ENCODE data around the gene CLDN34. TPM values are rescaled to one million over a fixed set of nuclear protein-coding genes. Genes with fewer than 3 reads are reported as not detected.

Gene CLDN34, protein sequence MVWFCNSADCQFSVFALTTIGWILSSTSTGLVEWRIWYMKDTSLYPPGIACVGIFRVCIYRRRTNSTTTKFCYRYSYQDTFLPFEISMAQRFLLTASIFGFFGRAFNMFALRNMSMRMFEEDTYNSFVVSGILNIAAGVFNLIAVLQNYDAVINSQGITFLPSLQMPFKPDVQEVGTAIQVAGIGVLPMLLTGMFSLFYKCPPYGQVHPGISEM
- not detected for total RNA-seq
- not detected for polyA plus RNA-seq (ENCODE audit: insufficient read depth in 1 of 8, insufficient read length in 8 of 8, low replicate concordance in 1 of 8)
- long read RNA-seq, donor 1, result 0 reads
- long read RNA-seq, donor 2, result 0 reads
- long read RNA-seq, donor 3, result 0 reads
- long read RNA-seq, donor 4, result 0 reads
- long read RNA-seq, donor 5, result 0 reads
- long read RNA-seq, donor 6, result 0 reads
- long read RNA-seq, donor 7, result 0 reads
- long read RNA-seq, donor 8, result 0 reads
- long read RNA-seq, donor 9, result 0 reads
- long read RNA-seq, donor 10, result 0 reads
- long read RNA-seq, donor 11, result 0 reads

DNA sequence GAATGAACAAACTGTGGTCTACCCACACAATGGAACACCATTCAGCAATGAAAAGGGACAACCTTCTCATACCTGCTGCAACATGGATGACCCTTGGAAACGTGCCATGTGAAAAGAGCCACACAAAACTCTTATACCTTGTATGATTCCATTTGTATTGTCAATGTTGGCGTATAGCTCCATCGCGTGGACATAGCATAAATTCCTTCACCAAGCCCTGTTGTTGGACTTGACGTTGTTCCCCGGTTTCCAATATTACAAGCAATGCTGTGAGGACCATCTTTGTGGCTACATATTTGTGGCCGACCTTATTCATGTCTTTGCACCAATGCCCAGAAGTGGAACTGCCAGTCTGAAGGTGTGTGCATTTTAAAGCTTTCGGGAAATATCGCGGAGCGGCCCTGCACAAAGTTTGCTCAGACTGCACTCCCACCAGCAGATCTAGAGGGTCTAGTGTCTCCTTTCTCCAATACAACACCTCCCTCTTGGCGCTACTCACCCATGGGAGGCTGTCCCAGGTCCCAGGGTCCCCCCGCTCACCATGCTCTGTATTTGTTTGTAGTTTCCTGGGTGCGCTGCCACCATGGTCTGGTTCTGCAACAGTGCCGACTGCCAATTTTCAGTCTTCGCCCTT, at the start of gene CLDN34:
CLDN34 (plus strand) TSS at position 584 of the 634 bp plus-strand sequence; CDS start at position 584, 0 bp downstream.
- Histone ChIP-seq H3K4me3 (ENCODE audit: low read length) (no peak within 1 kb of the TSS), H3K36me3 (ENCODE audit: control insufficient read depth, insufficient read depth, low read length) (no peaks in the 10 kb centered on the region), H3K4me1 (ENCODE audit: control insufficient read depth, insufficient read depth, low read length) (no peaks in the 10 kb centered on the region), H3K27ac (ENCODE audit: low read length) (no peak within 1 kb of the TSS), H3K9me3 (replicated peaks; ENCODE audit: control insufficient read depth, low read depth, low read length) (no peaks in the 10 kb centered on the region), H3K27me3 (ENCODE audit: control insufficient read depth, insufficient read depth, low read length) (peaks cover 4% of the 10 kb centered on the region)
- DNase-seq, result no peak
- 89% methylated on average over 7 of the region's 16 CpGs for WGBS (ENCODE audit: insufficient coverage)

DNA sequence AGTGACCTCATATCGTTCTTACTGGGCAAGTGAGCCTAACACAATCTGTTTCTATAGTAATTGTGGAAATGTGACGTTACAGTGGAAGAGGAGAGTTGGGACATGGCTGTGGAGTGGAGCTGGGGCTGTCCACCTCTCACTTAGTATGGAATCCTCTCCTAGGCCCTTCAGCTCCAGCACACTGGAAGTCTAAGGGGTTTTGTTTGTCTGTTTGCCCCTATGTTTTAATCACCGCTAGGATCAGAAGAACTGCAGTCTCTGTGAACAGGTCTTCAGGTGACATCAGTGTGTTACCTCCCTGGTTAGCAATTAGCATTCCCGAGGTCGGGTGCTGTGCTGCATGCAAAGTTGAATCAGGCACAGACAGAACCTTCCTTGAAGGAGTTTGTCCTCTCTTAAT, 49.3 kb upstream of the CLDN34 start:
- no peaks in the 10 kb centered on the region for H3K4me1 ChIP-seq (ENCODE audit: control insufficient read depth, insufficient read depth, low read length)
- peaks cover 21% of the 10 kb centered on the region for H3K27me3 ChIP-seq (ENCODE audit: control insufficient read depth, insufficient read depth, low read length)
- WGBS (ENCODE audit: insufficient coverage), result no CpG with 5 or more reads among the region's 5 CpGs
- no peaks in the 10 kb centered on the region for H3K9me3 ChIP-seq (replicated peaks; ENCODE audit: control insufficient read depth, low read depth, low read length)
- no peaks in the 10 kb centered on the region for H3K36me3 ChIP-seq (ENCODE audit: control insufficient read depth, insufficient read depth, low read length)
- H3K27ac ChIP-seq (ENCODE audit: low read length), result no peak overlapping the region
- H3K4me3 ChIP-seq (ENCODE audit: low read length), result no peak overlapping the region
- no peak for DNase-seq

DNA sequence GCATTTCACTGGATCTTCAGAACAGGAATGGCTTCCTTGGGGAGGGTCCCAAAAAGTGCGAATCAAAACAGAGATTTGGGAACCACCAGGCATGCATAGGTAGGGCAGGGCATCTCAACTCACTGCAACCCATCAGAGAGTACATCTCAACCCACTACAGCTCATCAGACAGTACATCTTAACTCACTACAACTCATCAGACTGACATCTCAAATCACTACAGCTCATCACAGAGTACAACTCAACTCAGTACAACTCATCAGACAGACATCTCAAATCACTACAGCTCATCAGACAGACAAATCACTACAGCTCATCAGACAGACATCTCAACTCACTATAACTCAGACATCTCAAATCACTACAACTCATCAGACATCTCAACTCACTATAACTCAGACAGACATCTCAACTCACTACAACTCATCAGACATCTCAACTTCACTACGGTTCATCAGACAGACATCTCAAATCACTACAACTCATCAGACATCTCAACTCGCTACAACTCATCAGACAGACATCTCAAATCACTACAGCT, 47.5 kb upstream of the CLDN34 start:
- 82% methylated on average over 3 of the region's 3 CpGs for WGBS (ENCODE audit: insufficient coverage)
- no peak for DNase-seq

DNA sequence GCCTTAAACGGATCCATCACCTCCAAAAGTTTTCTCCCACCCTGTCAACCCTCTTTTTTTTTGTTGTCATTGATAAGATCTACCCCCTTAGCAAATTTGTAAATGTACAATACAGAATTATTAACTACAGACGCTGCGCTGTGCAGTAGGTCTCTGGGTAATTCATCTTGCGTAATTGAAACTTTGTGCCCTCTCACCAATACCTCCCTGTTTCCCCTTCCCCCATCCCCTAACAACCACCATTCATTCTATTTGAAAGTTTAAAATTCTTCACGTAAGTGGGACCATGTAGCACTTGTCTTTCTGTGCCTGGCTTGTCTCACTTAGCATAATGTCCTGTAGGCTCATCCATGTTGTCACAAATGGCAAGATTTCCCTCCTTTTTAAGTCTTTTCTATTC, 45.8 kb upstream of the CLDN34 start:
- H3K4me1 ChIP-seq (ENCODE audit: control insufficient read depth, insufficient read depth, low read length), result no peaks in the 10 kb centered on the region
- WGBS (ENCODE audit: insufficient coverage), result 94% methylated on average over 4 of the region's 5 CpGs

More for the DNA sequence above, 47.5 kb upstream of the CLDN34 start:
- Histone ChIP-seq H3K27me3 (ENCODE audit: control insufficient read depth, insufficient read depth, low read length) (peaks cover 19% of the 10 kb centered on the region), H3K9me3 (replicated peaks; ENCODE audit: control insufficient read depth, low read depth, low read length) (no peaks in the 10 kb centered on the region), H3K36me3 (ENCODE audit: control insufficient read depth, insufficient read depth, low read length) (no peaks in the 10 kb centered on the region), H3K27ac (ENCODE audit: low read length) (no peak overlapping the region), H3K4me1 (ENCODE audit: control insufficient read depth, insufficient read depth, low read length) (no peaks in the 10 kb centered on the region), H3K4me3 (ENCODE audit: low read length) (no peak overlapping the region)

DNA sequence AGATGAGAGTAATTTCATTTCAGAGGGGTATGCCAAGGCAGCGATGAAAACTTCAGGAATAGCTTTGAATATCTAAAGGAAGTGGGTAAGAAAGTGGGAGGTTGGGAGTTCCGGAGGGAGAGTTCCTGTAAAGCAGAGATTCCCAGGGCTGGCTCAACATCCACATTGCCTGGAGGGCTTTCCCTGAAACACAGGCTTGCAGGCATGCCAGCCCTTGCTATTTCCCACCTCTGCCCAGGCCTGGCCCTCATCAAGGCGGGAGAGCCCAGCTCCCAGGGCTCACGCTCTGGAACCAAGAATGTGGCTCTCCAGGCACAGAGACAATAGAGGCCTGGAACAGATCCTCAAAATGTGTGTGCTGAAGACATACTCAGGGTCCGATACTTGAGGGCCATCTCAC, 43.8 kb upstream of the CLDN34 start:
- H3K4me1 ChIP-seq (ENCODE audit: control insufficient read depth, insufficient read depth, low read length), result peaks cover 6% of the 10 kb centered on the region
- no peak overlapping the region for H3K27ac ChIP-seq (ENCODE audit: low read length)
- no peaks in the 10 kb centered on the region for H3K36me3 ChIP-seq (ENCODE audit: control insufficient read depth, insufficient read depth, low read length)
- WGBS (ENCODE audit: insufficient coverage), result 66% methylated on average over 3 of the region's 5 CpGs
- peaks cover 27% of the 10 kb centered on the region for H3K27me3 ChIP-seq (ENCODE audit: control insufficient read depth, insufficient read depth, low read length)
- DNase-seq, result no peak
- H3K9me3 ChIP-seq (replicated peaks; ENCODE audit: control insufficient read depth, low read depth, low read length), result no peaks in the 10 kb centered on the region
- H3K4me3 ChIP-seq (ENCODE audit: low read length), result no peak overlapping the region

More for the DNA sequence above, 45.8 kb upstream of the CLDN34 start:
- no peaks in the 10 kb centered on the region for H3K9me3 ChIP-seq (replicated peaks; ENCODE audit: control insufficient read depth, low read depth, low read length)
- H3K4me3 ChIP-seq (ENCODE audit: low read length), result no peak overlapping the region
- no peak for DNase-seq
- H3K27me3 ChIP-seq (ENCODE audit: control insufficient read depth, insufficient read depth, low read length), result peaks cover 30% of the 10 kb centered on the region
- H3K36me3 ChIP-seq (ENCODE audit: control insufficient read depth, insufficient read depth, low read length), result no peaks in the 10 kb centered on the region
- H3K27ac ChIP-seq (ENCODE audit: low read length), result no peak overlapping the region

DNA sequence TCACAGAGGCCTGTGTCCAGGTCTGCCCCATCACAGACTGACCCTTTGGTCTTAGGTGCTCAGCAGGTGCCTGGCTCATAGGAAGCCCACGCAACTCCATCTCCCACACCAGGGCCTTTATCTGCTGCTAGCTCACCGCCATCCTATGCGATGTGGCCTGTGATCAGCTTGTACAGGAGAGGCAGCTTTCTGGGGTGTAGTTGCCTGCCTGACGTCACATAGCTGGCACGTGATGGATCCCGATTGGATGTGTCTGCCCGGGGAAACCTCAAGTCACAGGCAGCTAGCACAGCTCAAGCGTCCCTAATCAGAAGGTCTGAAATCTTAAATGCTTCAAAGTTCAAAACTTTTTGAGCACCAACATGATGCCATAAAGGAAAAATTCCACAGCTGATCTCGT, 41.2 kb upstream of the CLDN34 start:
- Histone ChIP-seq H3K4me3 (ENCODE audit: low read length) (no peak overlapping the region), H3K36me3 (ENCODE audit: control insufficient read depth, insufficient read depth, low read length) (no peaks in the 10 kb centered on the region), H3K27ac (ENCODE audit: low read length) (no peak overlapping the region), H3K9me3 (replicated peaks; ENCODE audit: control insufficient read depth, low read depth, low read length) (no peaks in the 10 kb centered on the region), H3K4me1 (ENCODE audit: control insufficient read depth, insufficient read depth, low read length) (peaks cover 6% of the 10 kb centered on the region), H3K27me3 (ENCODE audit: control insufficient read depth, insufficient read depth, low read length) (peaks cover 19% of the 10 kb centered on the region)
- WGBS (ENCODE audit: insufficient coverage), result 91% methylated on average over 8 of the region's 9 CpGs
- DNase-seq, result no peak

DNA sequence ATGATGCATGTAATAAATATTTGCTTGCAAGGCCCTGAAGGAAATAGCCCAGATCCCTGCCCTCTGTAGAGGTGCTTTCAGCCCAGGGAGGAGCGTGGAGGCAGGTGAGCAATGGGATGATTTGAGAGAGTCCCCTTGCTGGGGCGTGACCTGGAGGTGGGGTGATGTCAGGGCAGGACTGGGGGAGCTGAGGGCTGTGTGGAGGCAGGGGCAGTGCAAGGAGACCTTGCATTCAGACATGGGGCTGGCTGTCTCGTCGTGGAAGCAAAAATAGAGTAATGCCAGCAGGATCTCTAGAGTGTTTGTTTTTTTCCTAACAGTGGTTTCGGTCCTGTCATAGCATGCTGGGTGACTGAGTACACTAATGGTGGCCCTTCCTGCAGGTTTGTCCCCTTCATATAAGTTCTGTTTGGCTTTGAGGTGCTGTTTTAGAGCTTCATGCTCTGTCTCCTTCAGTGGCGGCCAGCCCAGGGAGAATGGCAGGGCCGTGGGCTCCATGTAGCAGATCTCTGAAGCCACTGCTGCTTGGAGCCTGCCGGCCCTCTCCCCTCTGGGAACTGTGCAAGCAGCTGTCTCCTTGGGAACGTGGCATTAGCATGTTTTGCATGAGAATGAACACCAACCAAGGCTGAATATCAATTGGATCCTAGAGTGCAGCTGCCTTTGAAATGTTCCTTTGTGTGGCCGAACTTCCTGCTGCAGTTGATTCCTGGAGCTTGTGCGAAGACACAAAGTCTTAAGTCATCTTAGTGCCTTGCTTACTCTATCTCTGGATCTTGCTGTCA, 39.3 kb upstream of the CLDN34 start:
- Histone ChIP-seq H3K27ac (ENCODE audit: low read length) (no peak overlapping the region), H3K4me3 (ENCODE audit: low read length) (no peak overlapping the region), H3K27me3 (ENCODE audit: control insufficient read depth, insufficient read depth, low read length) (peaks cover 19% of the 10 kb centered on the region), H3K9me3 (replicated peaks; ENCODE audit: control insufficient read depth, low read depth, low read length) (no peaks in the 10 kb centered on the region), H3K36me3 (ENCODE audit: control insufficient read depth, insufficient read depth, low read length) (no peaks in the 10 kb centered on the region), H3K4me1 (ENCODE audit: control insufficient read depth, insufficient read depth, low read length) (peaks cover 6% of the 10 kb centered on the region)
- WGBS (ENCODE audit: insufficient coverage), result 36% methylated on average over 10 of the region's 11 CpGs
- peak; percentile 25 for DNase-seq

DNA sequence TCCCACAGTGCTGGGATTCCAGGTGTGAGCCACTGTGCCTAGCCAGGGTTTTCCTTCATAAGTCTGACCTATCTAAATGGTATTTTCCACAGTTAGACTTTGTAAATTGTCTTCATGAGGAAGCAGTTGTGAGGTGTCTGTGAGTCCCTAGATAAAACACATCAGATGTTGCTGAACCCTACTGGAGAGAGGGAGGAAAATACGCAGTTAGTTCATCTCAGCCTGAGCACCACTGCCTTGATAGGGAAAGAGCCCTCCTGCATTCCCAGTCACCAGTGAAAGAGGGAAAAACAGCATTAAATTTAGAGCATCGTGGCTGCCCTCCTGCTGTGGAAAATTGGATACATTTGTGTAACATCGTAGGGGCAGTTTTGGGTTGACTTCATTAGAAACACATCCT, 31.7 kb upstream of the CLDN34 start:
- no peaks in the 10 kb centered on the region for H3K36me3 ChIP-seq (ENCODE audit: control insufficient read depth, insufficient read depth, low read length)
- H3K27ac ChIP-seq (ENCODE audit: low read length), result no peak overlapping the region
- H3K4me3 ChIP-seq (ENCODE audit: low read length), result no peak overlapping the region
- no peaks in the 10 kb centered on the region for H3K4me1 ChIP-seq (ENCODE audit: control insufficient read depth, insufficient read depth, low read length)
- H3K27me3 ChIP-seq (ENCODE audit: control insufficient read depth, insufficient read depth, low read length), result peaks cover 6% of the 10 kb centered on the region
- no peaks in the 10 kb centered on the region for H3K9me3 ChIP-seq (replicated peaks; ENCODE audit: control insufficient read depth, low read depth, low read length)
- 100% methylated on average over 1 of the region's 3 CpGs for WGBS (ENCODE audit: insufficient coverage)
- DNase-seq, result no peak

DNA sequence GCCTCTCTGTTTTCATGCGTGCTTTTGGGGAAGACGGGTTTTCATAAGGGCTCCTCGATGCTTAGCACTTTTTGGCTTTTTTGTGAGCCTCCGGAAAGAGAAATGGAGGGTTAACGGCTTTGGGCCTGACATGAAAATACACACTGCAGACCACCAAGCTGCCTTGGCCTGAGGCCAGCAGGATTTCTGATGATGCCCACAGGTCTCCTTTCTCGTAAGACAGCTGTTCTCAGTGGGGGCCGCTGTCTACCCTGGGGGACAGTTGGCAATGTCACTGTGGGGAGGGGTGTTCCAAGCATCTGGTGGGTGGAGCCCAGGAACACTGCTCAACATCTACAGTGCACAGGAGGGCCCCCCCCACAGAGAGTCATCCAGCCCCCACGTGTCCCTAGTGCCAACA, 29.4 kb upstream of the CLDN34 start:
- 73% methylated on average over 4 of the region's 8 CpGs for WGBS (ENCODE audit: insufficient coverage)
- H3K4me1 ChIP-seq (ENCODE audit: control insufficient read depth, insufficient read depth, low read length), result peaks cover 3% of the 10 kb centered on the region
- H3K36me3 ChIP-seq (ENCODE audit: control insufficient read depth, insufficient read depth, low read length), result no peaks in the 10 kb centered on the region
- H3K4me3 ChIP-seq (ENCODE audit: low read length), result no peak overlapping the region
- H3K27ac ChIP-seq (ENCODE audit: low read length), result no peak overlapping the region
- H3K9me3 ChIP-seq (replicated peaks; ENCODE audit: control insufficient read depth, low read depth, low read length), result no peaks in the 10 kb centered on the region
- no peak for DNase-seq
- peaks cover 10% of the 10 kb centered on the region for H3K27me3 ChIP-seq (ENCODE audit: control insufficient read depth, insufficient read depth, low read length)
